Adrenal gland (tissue), 12 donors: ENCODE data around the gene SLC38A1. TPM values are rescaled to one million over a fixed set of nuclear protein-coding genes. Genes with fewer than 3 reads are reported as not detected.

Source experiments
- DNase-seq, 7 donors: peaks; one replicate each; pipeline ENCODE4 v3.0.0-alpha.2; 2019 to 2020
- H3K27ac ChIP-seq, 5 donors: fragments of 200-600 bp; sonication (generic) in 4 of 5; 1 replicate in 3 of 5; 2 replicates in 2 of 5; pipeline versions ENCODE4 v1.5.1 to v1.8.0; 2016 to 2020; ENCODE audit warnings: mild to moderate bottlenecking in 1 of 5
- H3K27me3 ChIP-seq: fragments of 200-600 bp; 2 replicates; pipeline ENCODE4 v1.8.0; 2021
- H3K36me3 ChIP-seq, 2 donors: fragments of 200-600 bp; replicated peaks in 1 of 2; 1 replicate in 1 of 2; 2 replicates in 1 of 2; pipeline versions ENCODE4 v1.5.1 to v1.8.0; 2018 to 2022
- H3K4me1 ChIP-seq, 2 donors: fragments of 200-600 bp; replicated peaks in 1 of 2; 1 replicate in 1 of 2; 2 replicates in 1 of 2; pipeline versions ENCODE4 v1.5.1 to v1.8.0; 2018 to 2021
- H3K4me3 ChIP-seq, 4 donors: fragments of 200-600 bp; sonication (generic) in 3 of 4; one replicate each; pipeline ENCODE4 v1.5.1; 2016 to 2018
- H3K9me3 ChIP-seq, 3 donors: fragments of 200-600 bp; sonication (generic) in 1 of 3; replicated peaks in 1 of 3; 1 replicate in 2 of 3; 2 replicates in 1 of 3; pipeline versions ENCODE4 v1.5.1 to v1.8.0; 2016 to 2021
- CTCF ChIP-seq, 6 experiments: fragments of 450-650 bp in 4 of 6; fragments of 200-600 bp in 2 of 6; sonication (generic) in 1 of 6; IDR thresholded peaks; 1 replicate in 5 of 6; 2 replicates in 1 of 6; pipeline versions ENCODE4 v1.5.1 to v1.8.0; 2016 to 2021; ENCODE audit warnings: antibody characterized with exemption in 6 of 6, mild to moderate bottlenecking in 2 of 6, moderate library complexity in 1 of 6
- POLR2A ChIP-seq, 2 donors: fragments of 450-650 bp; IDR thresholded peaks; one replicate each; pipeline ENCODE4 v1.6.1; 2017; ENCODE audit warnings: antibody characterized with exemption in 2 of 2, mild to moderate bottlenecking in 2 of 2, moderate library complexity in 1 of 2
- WGBS, 4 donors: extraction: QIAGEN DNeasy Blood & Tissue Kit in 2 of 4; methylation state at CpG; one replicate each; pipeline versions ENCODE4 v1.1.5 to v1.1.7; 2013 to 2017; 5-methylcytosine and 5-hydroxymethylcytosine counted together
- intact Hi-C, 2 donors: fragments of 100-400 bp; cut with DNase I; formaldehyde crosslinking; loops; one replicate each; pipeline versions ENCODE4 v1.14.1 to v1.15.0; 2022 to 2023
- polyA plus RNA-seq, 3 donors: library from polyadenylated mRNA; stranded (reverse); fragments of 200-250 nt in 2 of 3; fragments of 350-450 nt in 1 of 3; fragmentation: Illumina TruSeq in 1 of 3; extraction: RNeasy Lipid Tissue Mini Kit (QIAGEN cat#74804) in 1 of 3; gene quantifications; one replicate each; pipeline ENCODE4 v1.2.3, GENCODE V29; 2013 to 2014
- total RNA-seq, 9 donors: library from RNA; depleted of rRNA in 4 of 9; stranded (reverse); fragments of >200 nt in 4 of 9; fragments of 120-200 nt in 1 of 9; fragmentation: NEBNext Ultra II Directional in 1 of 9; extraction: Animal tissue kit (Norgen Biotek cat#: 25700) in 1 of 9; gene quantifications; one replicate each; pipeline versions ENCODE4 v1.1.0 to v1.2.4, GENCODE V29; 2013 to 2023
- donor health status: healthy with polysubstance abuse.
- donor health status: Bipolar disorder and iron deficiency.
- donor health status: DM: yes; HTN: yes; CAD: no.
- donor health status: DM: no; HTN: no; CAD: no.
- donor health status: DM: no; HTN: no; CAD: no.
- donor health status: DM: yes; HTN: yes; CAD: no.

The SLC38A1 gene
- total and polyA plus RNA-seq, 12 donors, result 2.4 to 14.8 (median 6.1) TPM

- 88 to 95% (median 93%) methylated on average over 5 of the region's 5 CpGs for WGBS, 4 donors
- TF ChIP-seq CTCF (IDR thresholded peaks at IDR 0.05) (peak in 5 of 6 experiments; percentile 31 to 51 (median 39)), POLR2A (IDR thresholded peaks at IDR 0.05) (no peak)
- peak in 4 of 7 donors; percentile 14 to 44 (median 30) for DNase-seq
- no peak overlapping the region for H3K4me3 ChIP-seq
- H3K9me3 ChIP-seq, result no peaks in the 10 kb centered on the region
- H3K27ac ChIP-seq, result no peak overlapping the region
- intact Hi-C loops, result no loop called here
- H3K4me1 ChIP-seq, result no peaks in the 10 kb centered on the region
- no peaks in the 10 kb centered on the region for H3K27me3 ChIP-seq
- H3K36me3 ChIP-seq, result no peaks in the 10 kb centered on the region
Measured at GRCh38 chr12:46303039-46303666, 34.3 kb upstream of the SLC38A1 start.

- WGBS, 4 donors, result 53 to 69% (median 60%) methylated on average over 3 of the region's 3 CpGs
- no peaks in the 10 kb centered on the region for H3K36me3 ChIP-seq
- intact Hi-C loops, result no loop called here
- no peak for TF ChIP-seq CTCF (IDR thresholded peaks at IDR 0.05)
- H3K27ac ChIP-seq, result no peak overlapping the region
- peak in 1 of 7 donors; percentile 2 for DNase-seq
- no peak overlapping the region for H3K4me3 ChIP-seq
- no peaks in the 10 kb centered on the region for H3K9me3 ChIP-seq
- no peaks in the 10 kb centered on the region for H3K27me3 ChIP-seq
- no peaks in the 10 kb centered on the region for H3K4me1 ChIP-seq
Measured at GRCh38 chr12:46300910-46301309, 32.1 kb upstream of the SLC38A1 start.

- no peak for TF ChIP-seq POLR2A (IDR thresholded peaks at IDR 0.05)
- TF ChIP-seq CTCF (IDR thresholded peaks at IDR 0.05), result no peak
- H3K27me3 ChIP-seq, result no peaks in the 10 kb centered on the region
- H3K4me3 ChIP-seq, result no peak overlapping the region
- H3K36me3 ChIP-seq, result no peaks in the 10 kb centered on the region
- H3K27ac ChIP-seq, result no peak overlapping the region
- H3K4me1 ChIP-seq, result no peaks in the 10 kb centered on the region
- intact Hi-C loops, result no loop called here
- DNase-seq, result no peak
- H3K9me3 ChIP-seq, result no peaks in the 10 kb centered on the region
Measured at GRCh38 chr12:46299851-46300250, 31.0 kb upstream of the SLC38A1 start.

GRCh38 chr12:46298261-46298660 lies 29.4 kb upstream of the SLC38A1 start:
- Histone ChIP-seq H3K4me3 (no peak overlapping the region), H3K4me1 (no peaks in the 10 kb centered on the region), H3K9me3 (no peaks in the 10 kb centered on the region), H3K27me3 (no peaks in the 10 kb centered on the region), H3K36me3 (no peaks in the 10 kb centered on the region), H3K27ac (no peak overlapping the region)
- WGBS, 4 donors, result 65 to 74% (median 69%) methylated on average over 2 of the region's 2 CpGs
- no peak for DNase-seq
- TF ChIP-seq POLR2A (IDR thresholded peaks at IDR 0.05), result no peak
- no peak for TF ChIP-seq CTCF (IDR thresholded peaks at IDR 0.05)
- intact Hi-C loops, result no loop called here
